Spleen (tissue), 7 donors: ENCODE measurements around the gene RIN2.

Experiments used
- CTCF ChIP-seq, 11 experiments: fragments of 200-600 bp in 7 of 11; fragments of 450-650 bp in 4 of 11; sonication (generic) in 4 of 11; IDR thresholded peaks in 8 of 11; conservative IDR thresholded peaks in 3 of 11; 1 replicate in 7 of 11; 2 replicates in 4 of 11; pipeline versions ENCODE4 v1.4.0 to v1.8.0; 2016 to 2021; ENCODE audit warnings: antibody characterized with exemption in 11 of 11, inconsistent platforms in 4 of 11, mild to moderate bottlenecking in 1 of 11
- POLR2A ChIP-seq, 3 donors: fragments of 450-650 bp; IDR thresholded peaks; one replicate each; pipeline ENCODE4 v1.5.1; 2017; ENCODE audit warnings: antibody characterized with exemption in 3 of 3, mild to moderate bottlenecking in 1 of 3
- POLR2AphosphoS5 ChIP-seq, 3 donors: sonication (generic); formaldehyde crosslinking; IDR thresholded peaks; one replicate each; pipeline ENCODE4 v1.5.1; 2017; ENCODE audit warnings: antibody characterized with exemption in 3 of 3
- donor health status: DM: no; HTN: no; CAD: no; lungs with moderate emphysema.
- donor health status: DM: no; HTN: no; CAD: no.
- donor health status: DM: no; HTN: no; CAD: no.

- TF ChIP-seq CTCF (IDR thresholded peaks at IDR 0.05 in 8 of 11, conservative IDR thresholded peaks at IDR 0.05 in 3 of 11) (no peak), POLR2A (IDR thresholded peaks at IDR 0.05) (no peak), POLR2AphosphoS5 (IDR thresholded peaks at IDR 0.05) (no peak)
Observed at GRCh38 chr20:19729672-19730071, 28.4 kb upstream of the RIN2 start.
